Breast epithelium (tissue), 3 donors: ENCODE data around the gene OR52E2.

Experiments used
- POLR2A ChIP-seq: fragments of 450-650 bp; IDR thresholded peaks from one replicate; pipeline ENCODE4 v1.6.1; 2016; ENCODE audit warnings: antibody characterized with exemption, mild to moderate bottlenecking, moderate library complexity
- POLR2AphosphoS5 ChIP-seq, 3 donors: sonication (generic); formaldehyde crosslinking; IDR thresholded peaks; one replicate each; pipeline ENCODE4 v1.6.1; 2017; ENCODE audit warnings: antibody characterized with exemption in 3 of 3

GRCh38 chr11:5081405-5081804 is 22.0 kb upstream of the OR52E2 start:
- no peak for TF ChIP-seq POLR2AphosphoS5 (IDR thresholded peaks at IDR 0.05)
- no peak for TF ChIP-seq POLR2A
